Activated CD4-positive, alpha-beta T cell treated with anti-CD3 and anti-CD28 coated beads for 48 hours (primary cell): ENCODE results near the gene ALPK1.

Experiments
- DNase-seq: peaks from one replicate; pipeline ENCODE4 v3.0.0-alpha.2; 2020

Gene ALPK1

DNA sequence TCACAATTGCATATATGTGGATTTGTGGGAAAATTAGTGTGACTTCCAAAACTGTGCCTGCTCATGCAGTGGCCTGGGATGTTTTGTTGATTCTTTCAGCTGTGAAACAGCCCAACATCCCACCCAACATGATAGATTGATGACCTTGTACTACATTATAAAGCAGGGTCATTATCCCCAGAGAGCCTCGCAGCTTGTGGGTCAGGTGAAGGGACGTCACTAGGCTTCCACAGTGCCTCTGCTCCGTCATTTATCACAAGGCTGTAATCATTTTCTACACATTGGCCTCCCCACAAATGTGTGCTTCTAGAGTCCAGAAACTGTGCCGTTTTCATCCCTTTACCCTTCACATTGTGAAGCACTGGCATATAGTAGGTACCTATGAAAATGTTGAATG, 31.6 kb downstream of the ALPK1 start:
- no peak for DNase-seq

DNA sequence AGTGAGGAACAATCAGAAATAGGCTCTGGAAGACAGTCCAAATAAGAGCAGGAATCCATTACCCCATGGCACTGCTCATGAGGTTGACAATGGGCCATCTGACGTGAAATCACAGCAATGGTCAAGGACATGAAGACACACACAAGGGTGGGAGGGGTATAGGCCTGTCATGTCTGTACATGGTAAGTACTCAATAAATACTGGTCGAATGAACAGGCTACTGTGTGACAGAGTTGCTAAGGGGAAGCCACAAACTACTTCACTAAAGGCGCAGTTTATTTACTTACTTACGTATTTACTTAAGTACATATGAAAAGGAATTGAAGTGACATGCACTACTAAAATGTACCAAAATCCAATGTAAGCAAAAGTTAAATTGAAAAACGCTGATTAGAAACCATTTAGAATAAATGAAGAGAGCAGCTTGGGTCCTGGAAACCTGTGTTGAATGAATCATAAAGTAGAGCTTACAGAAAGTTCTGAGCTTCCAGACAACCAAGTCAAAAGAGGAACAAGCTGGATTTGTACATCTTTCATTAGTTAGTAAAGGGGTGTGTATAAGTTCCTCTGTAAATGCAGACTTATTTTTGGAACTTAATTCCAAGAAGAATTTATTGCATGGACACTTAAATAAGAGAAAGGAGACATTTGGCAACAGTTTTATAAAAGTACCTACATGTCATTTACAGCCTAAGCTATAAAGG, 32.7 kb downstream of the ALPK1 start:
- DNase-seq: no peak

DNA sequence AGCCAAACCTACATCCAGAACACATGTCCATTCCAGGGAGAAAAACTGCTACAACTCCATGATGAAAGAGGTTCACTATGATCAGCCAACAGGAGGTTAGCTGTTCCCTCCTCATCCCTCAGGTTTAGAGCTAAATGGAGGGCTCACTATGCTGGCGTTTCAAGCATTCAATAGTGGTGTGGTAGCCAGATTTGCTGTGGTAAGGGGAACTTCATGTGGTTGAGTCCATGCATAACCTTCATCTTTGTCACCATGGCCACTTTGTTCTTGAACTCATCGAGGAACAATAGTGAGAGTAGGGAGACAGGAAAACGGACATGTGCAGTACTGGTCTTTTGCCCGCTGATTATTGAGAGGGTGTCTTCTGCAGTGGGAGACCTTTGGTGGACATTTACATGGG, 33.8 kb downstream of the ALPK1 start:
- no peak for DNase-seq

DNA sequence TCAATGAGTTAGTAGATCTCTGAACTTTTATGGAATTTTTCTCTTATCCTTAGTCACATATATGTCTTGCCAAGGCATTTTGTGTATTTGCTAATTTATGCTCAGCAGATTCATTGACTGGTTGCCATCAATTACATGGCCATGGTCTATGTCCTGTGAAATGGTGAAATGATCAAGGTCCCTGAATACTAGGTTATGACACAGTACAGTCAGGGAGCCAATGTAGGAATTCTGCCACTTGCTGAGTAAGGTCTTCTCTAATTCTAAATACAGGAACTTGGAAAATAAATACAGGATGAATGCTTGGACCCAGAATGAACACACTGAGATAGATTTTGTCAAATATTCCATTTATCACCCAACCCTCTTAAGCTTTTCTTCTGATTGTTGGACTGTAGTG, 35.2 kb downstream of the ALPK1 start:
- DNase-seq: no peak

DNA sequence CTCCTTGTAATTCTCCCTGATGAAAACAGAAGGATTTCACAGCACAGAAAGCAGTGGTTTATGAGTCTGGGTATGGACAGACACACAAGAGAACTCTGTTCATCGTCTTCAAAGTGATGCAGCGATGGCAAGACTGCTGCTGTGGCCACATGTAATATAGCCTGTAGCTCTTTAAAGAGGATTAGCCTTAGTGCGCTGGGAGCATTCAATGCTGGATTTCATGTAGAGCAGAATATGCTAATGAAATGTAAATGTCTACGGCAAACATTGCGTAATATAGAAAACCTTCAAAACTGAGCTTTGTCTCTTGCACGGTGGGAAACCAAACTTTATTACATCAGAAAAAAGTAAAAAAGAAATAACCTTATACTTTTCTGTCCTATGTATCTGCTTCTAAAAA, 42.9 kb downstream of the ALPK1 start:
- no peak for DNase-seq

DNA sequence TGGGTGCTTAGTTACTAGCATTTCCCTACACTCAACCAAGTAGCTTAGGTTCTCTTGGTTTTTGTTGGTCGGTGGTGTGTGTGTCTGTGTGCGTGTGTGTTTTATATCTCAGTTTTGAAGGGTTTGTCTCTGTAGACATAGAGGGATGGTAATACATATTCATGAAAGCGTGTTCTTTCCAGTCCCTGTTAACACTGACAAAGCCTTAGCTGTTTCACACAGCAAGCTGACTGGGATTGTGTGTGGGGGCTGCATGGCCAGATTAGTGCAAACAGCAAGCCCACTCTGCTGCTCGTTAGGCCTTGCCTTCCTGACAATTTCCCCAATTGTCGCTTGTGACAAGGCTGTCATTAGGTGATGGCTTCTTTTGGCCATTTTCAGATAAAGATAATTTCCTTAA, 43.9 kb downstream of the ALPK1 start:
- no peak for DNase-seq

DNA sequence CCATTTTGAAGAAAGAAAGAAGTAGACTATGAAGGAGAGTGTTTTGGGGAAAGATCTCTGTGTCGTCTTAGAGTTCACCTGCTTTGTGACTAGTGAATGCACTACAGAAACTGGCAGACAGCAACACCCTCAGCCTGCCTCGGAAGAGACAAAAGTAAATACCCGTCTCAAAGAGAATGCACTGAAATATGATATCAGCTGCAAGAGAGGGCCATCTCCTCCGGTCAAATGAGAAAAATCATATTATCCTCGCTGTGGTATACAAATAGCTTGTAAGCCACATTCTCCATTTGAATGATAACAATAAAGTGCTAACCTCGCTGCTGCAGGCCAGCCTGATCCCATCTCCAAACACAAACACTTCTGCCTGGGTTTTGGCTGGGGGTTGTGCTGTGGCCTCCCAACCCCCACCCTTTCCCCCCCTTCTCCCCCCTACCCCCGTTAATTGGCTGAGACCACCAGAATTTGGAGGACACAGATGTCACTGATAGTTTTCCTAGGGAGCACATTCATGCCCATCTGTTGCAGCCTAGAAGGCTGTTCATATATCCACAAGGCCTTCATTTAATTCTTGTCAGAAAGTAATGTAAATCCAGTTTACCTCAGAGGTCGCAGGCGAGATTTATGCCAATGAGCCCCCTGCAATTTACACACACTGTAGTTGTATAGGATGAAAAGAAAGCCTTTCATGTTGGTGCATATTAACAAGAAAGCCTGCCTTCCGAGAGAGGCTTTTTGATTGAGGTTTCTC, 46.3 kb downstream of the ALPK1 start:
- DNase-seq: no peak

DNA sequence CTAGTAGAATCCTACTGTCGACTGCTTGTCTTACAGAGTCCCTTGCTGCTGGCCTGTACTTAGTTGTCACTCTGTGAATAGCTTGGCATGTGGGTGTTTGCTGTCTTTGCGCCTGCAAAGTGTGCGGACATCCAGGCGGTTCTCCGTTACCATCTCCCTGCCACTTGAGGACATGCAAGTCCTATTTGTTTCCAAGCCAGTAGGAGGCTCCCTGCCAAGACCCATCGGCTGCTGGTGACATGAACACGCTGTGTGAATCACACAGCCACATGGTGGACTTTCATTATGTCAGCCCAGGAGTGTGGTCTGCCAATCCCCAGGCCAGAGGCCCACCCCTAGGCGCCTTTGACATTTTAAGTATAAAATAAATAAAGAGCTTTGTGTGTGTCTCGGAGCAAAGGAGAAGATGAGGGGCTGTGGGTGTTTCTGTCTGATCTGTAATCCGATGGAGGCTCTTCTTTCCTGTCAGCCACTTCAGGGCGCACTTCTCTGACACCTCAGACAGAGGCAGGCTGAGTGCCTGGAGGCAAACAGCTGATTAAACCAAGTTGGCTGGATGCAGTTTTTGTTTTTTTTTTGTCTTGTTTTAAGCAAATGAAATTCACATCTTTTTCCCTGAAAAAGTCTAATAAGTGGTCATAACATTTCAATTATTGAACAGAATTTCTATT, 51.5 kb downstream of the ALPK1 start:
- no peak for DNase-seq

DNA sequence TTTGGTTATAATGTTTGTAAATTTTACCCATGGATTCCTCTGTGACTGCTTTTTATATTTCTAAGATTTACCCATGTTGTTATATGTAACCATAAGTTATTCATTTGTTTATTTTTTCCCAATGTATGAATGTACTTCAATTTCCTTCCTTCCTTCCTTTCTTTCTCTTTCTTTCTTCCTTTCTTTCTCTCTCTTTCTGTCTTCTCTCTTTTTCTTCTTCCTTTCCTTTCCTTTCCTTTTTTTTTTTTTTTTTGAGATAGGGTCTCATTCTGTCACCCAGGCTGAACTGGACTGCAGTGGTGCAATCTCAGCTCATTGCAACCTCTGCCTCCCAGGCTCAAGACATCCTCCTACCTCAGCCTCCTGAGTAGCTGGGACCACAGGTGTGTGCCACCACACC, 55.6 kb downstream of the ALPK1 start:
- no peak for DNase-seq

DNA sequence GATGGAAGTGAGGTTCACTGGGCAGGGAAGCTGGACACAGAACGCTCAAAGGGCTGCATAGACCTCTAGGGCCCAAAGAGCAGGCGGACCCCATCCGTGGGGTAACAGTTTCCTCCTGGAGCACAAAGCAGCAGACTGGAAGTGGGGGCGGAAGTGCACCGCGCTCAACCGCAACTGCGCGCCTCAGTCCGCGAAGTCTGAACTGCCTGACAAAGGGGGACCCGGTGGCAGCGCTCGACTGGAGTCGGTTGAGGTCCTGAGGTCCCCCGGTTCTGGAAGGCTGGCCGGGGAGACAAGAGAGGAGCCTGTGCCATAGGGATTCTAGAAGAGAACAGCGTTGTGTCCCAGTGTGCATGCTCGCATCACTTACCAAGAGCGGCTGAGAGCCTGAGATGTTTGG, 58.5 kb downstream of the ALPK1 start:
- DNase-seq: no peak

DNA sequence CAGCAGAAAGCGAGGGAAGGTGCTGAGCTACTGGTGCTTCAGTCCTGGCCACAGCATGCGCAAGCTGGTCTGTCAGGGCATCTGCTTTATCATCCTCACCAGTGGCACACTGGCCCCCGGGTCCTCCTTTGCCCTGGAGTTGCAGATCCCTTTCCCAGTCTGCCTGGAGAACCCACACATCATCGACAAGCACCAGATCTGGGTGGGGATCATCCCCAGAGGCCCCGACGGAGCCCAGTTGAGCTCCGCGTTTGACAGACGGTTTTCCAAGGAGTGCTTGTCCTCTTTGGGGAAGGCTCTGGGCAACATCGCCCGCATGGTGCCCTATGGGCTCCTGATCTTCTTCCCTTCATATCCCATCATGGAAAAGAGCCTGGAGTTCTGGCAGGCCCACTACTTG, 60.3 kb downstream of the ALPK1 start:
- no peak for DNase-seq

DNA sequence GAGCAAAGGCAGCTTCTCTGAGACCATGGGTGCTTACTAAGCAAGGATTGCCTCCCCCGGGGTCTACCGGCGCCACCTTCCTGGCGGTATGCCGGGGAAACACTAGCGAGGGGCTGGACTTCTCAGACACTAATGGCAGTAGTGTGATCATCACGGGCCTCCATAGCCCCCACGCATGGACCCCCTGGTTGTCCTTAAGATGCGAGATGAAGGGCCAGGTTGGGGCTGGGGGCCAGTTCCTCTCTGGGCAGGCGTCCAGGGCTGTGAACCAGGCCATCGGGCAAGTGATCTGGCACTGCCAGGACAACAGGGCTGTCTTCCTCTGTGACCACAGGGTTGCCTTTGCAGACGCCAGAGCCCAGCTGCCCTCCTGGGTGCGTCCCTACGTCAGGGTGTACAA, 60.7 kb downstream of the ALPK1 start:
- DNase-seq: no peak

DNA sequence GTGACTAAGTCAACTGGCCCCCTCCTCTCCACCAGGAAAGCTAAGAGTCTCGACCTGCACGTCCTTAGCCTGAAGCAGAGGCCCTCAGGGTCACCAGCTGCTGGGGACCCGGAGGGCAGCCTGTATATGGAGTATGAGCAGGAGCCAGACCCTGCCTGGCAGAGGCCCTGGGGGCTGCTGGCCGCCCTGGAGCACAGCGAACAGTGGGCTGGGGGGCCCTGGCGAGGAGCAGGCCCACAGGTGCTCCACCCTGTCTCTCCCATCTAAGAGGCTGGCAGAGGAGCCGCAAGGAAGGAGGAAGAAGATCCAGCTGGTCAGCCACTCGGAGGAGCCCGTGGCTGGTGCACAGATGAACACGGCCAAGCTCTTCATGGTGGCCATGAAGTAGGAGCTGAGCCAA, 61.2 kb downstream of the ALPK1 start:
- DNase-seq: no peak

DNA sequence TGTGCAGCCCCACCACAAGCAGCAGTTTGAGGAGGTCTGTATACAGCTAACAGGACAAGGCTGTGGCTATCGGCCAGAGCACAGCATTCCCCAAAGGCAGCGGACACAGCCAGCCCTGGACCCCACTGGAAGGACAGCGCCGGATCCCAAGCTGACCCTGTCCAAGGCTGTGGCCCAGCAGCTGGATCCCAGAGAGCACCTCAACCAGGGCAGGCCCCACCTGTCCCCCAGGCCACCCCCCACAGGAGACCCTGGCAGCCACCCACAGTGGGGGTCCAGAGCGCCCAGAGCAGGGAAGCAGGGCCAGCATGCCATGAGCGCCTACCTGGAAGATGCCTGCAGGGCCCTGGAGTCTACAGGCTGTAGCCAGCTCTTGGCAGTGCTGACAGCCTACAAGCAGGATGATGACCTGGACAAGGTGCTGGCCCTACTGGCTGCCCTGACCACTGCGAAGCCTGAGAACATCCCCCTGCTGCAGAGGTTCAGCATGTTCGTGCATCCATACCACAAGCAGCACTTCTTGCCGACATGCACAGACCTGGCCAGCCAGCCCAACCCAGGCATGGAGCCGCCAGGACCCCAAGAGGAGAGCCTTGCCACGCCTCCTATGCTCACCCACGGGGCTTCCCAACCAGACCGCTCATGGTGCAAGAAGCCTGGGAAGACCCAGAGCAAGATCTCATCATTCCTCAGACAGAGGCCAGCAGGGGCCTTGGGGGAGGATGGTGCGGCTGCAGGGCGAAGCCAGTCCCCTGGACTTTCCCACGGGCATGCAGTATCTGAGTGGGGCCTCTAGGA, 62.0 kb downstream of the ALPK1 start:
- DNase-seq: no peak

DNA sequence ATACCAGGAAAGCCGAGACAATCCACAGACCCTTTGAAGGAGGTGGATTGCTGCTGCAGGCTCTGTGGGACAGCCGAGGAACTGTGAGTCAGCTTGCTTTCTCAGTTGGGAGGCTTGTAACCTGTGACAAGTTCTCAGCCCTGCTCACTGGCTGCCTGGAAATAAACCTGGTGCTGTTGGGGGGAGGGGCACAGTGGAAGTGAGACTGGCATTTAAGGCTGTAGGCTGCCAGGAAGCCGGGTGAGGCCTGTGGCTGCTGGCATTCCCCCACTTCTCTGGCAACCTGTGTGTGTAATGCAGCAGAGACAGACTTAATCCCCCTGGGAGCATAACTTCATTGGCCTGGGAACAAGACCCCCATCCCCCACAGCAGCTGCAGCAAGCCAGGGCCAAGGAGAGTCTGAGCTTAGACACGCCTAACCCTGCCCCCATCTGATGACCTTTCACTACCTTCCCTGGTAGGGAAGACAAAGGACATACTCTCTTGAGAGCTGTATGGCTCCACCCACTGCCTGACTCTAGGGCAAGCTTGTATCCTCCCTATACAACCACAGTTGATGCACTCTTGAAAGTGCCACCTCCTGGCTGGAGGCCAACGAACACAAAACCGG, 64.1 kb downstream of the ALPK1 start:
- peak; percentile 20 for DNase-seq

DNA sequence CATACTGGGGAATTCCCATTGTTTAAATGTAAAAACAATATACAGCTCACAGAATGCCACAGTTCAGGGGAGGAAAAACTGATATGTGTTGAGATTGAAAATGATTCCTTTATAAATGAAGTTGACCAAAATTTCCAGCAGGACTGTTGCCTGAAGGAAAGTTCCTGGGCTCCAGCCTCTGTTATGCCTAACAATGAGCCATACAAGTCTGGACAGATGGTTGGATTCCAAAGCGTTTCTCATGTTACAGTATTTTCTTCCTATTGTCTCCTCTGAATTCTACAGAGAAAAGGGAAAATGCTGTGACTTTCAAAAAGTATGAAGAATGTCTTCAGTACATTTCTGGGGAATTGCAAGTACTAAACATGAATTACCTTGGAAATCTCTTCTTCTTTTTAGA, 73.3 kb downstream of the ALPK1 start:
- no peak for DNase-seq

DNA sequence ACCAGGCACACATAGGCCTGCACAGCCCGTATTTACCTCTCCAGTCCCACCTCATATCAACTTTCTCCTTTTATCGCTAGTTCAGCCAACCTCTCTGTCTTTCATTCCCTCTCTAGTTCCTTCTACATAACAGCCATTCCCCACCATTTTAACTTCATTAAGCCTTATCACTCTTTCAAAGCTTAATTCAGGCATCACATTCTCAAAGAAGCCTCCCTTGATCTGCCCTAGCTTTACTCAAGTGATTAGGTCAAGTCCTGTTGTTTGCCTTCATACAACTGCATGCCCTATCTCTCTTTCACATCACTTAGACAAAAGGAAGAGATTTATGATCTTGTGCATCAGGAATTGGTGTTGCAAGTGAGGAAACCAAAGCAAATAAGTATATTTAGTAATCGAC, 74.2 kb downstream of the ALPK1 start:
- no peak for DNase-seq

DNA sequence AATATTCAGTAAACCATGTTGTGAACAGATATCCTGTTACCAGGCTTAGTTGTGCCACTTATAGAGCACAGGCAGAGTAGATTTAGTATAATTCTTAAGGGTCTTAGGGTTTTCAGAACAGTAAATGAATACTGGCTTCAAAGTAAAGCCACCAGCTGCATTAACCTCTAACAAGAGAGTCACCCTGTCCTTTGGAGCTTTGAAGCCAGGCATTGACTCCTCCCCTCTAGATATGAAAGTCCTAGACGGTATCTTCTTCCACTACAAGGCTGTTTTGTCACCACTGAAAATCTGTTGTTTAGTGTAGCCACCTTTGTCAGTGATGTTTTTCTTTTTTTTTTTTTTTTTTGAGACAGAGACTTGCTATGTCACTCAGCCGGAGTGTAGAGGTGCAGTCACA, 77.7 kb downstream of the ALPK1 start:
- no peak for DNase-seq

DNA sequence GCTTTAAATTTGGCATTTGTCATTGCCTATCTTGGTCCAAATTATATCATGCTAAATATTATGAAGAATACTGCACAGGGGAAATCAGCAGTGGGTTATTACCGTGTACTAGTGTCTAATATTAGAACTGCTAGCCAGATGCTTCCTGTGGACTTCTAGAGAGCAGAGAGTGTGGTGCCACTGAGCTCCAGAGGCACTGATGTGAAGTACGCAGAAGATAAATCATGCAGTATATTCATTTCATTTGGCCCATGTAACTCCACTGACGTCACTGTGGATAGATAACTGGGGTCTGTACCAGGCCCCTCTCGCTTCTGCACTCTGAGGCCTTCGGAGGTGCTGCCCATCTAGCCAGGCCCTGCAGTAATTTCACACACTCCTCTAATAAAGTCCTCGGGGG, 80.0 kb downstream of the ALPK1 start:
- DNase-seq: no peak

DNA sequence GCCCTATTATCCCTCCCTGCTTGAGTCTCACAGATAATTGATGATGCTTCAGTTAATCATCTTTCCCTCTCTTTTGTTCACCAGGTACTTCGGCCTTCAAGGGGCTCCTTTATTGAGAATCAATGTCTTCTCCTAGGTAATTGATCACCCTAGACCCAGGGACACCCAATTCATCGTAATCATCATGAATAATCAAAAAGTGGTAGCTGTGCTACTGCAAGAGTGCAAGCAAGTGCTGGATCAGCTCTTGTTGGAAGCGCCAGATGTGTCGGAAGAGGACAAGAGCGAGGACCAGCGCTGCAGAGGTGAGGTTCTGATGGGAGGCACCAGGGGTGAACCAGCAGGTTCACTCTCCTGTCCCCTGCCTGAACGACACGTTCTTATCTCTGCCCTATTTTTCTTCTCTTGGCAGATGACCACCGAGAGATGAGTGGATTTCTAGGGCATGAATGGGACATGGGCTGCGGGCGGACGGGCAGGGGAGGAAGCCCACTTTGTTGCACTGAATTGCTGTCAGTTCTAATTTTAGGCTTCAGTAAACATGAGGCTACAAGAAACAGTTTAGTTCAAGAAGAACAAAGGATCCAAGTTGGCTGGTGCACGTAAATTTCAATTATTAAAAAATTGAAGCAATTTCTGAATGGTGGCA, 80.5 kb downstream of the ALPK1 start:
- no peak for DNase-seq

DNA sequence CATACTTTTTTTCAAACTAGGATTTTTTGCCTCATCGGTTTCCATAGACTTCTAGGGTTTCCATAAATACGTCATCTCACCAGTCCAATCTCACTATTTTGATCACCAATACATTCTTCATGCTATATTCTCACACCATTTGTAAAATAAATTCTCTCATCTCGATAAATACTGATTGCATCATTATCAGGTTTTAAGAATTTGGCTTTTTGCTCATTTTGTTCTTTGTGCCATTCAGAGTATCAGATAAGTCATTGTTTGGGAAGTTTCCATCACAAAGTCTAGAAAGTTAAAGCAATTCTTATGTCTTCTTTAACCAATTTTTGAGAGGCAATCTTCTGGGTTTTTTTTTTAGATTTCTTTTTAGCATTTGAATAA, 81.1 kb downstream of the ALPK1 start:
- no peak for DNase-seq

DNA sequence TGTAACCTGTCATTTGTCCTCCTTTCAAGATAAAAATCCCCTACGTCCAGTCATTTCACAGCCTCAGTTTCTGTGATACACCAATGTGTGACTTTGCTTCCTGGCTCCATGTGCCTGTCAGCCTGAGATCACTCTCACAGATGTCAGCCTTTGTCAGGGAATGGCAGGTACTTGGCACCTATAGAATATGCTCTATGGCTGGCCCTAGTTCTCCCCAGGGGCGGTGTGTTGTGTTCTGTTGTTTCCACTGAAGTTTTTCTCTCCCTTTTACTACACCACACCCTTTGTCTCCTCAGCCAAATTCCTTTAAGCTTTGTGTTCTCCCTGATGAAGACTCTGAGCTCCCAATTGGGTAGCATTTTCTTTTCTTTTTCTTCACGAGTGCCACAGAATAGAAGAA, 81.7 kb downstream of the ALPK1 start:
- DNase-seq: no peak

DNA sequence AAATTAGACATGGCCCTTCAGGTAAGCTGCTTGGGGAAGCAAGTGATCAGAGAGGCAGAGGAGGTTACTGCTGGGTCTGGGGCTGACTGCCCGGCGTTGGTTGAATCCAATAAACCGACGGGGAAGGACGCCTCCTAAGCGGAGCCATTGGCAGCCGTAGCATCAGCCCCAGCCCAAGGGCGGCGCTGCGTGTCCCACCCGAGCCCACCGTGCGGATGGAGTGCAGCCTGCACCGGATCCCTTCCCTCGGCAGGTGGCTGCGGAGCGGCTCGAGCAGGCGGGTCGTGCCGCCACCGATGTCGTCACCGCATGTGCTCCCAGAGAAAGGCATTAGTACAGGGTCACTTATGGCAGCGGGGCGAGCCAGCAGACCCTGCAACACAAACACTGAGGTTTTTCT, 82.1 kb downstream of the ALPK1 start:
- no peak for DNase-seq
